Activated CD4-positive, alpha-beta T cell treated with anti-CD3 and anti-CD28 coated beads, Interleukin-2, amount 50 U/mL, for 1 hour (primary cell): ENCODE data around the gene SKAP1.
"Not testable (repeated sequence)": the region's sequence is repeated elsewhere in the genome, so short reads cannot be mapped to it uniquely, and the experiment has no call there.

Experiments
- DNase-seq: peaks from one replicate; pipeline ENCODE4 v3.0.0-alpha.2; 2020

The SKAP1 gene

GRCh38 chr17:48278760-48279491 is 151.1 kb downstream of the SKAP1 start:
- no peak for DNase-seq

DNA sequence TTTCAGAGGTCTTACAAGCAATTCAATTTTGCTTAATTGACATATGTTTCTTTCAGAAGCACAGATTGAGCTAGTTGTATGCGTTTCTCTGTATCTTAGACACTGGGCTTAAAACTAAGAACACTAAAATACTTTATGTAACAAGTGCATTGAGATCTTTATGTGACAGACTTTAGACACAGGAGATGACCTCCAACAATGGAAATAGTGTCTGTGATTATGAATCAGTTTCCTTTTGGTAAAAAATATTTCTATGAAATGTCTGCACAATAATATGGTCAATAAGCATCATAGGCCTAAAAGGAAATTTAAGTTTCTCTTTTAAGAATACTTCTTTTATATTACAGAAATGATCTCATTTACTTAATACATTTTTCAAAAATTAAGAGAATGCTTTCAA is 153.2 kb downstream of the SKAP1 start:
- no peak for DNase-seq

GRCh38 chr17:48270899-48271298 is 159.1 kb downstream of the SKAP1 start:
- DNase-seq: no peak

DNA sequence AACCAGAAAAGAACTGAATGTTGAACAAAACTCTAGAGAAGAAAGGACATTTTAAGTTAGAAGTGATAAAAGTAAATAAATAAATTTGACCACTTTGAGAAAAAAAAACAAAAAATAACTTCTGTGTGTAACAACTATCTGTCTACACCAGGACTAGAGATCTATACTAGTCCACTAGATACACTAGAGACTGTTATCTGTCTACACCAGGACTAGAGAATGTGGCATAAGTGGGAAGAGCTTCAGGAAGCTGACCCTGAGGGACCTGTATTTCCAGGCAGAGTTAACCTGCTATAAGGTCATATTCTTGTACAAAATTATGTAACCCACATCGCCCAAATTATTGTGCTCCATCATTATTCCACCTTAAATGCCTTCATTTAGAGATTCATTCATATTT is 160.8 kb downstream of the SKAP1 start:
- DNase-seq: no peak

DNA sequence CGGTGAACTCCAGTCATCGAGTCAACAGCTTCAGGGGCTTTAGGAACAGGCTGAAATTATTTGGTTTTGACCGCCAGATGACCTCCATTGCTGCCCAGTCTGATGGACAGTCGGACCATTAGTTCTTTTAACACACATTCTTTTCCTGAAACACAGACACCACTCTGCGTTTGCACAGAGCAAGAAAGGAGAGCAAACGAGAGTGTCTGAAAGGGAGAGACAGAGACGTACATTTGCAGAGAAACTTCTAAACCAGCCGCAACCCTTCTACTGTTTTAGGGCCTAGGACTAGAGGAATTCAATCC is 166.3 kb downstream of the SKAP1 start:
- no peak for DNase-seq

GRCh38 chr17:48262982-48263730 is 166.9 kb downstream of the SKAP1 start:
- no peak for DNase-seq

DNA sequence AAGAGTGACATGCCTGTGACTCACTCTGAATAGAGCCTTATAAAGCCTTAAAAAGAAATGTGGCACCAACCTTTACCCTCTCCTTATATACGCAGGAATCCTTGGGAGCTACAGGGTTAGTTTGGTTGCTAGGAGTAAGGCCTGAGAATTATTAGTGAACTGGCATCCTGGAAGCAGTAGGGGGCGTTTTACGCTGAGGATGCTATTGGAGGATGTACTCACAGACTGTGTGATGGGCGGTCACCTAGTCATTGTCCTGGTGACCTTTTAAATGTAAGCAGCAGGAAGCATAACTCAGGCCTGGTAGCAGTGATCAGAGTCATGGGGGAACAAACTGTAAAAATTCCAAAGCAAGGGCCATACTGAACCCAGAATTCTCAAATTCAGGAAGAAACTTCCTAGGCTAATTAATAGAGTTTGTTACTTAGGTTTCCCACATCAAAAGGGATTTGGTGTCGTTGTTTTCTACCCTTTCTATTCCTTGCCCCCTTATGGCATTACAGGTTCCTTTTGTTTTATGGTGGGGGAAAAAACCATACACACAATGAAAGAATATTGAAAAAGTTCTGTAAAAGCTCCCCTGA is 168.6 kb downstream of the SKAP1 start:
- no peak for DNase-seq

DNA sequence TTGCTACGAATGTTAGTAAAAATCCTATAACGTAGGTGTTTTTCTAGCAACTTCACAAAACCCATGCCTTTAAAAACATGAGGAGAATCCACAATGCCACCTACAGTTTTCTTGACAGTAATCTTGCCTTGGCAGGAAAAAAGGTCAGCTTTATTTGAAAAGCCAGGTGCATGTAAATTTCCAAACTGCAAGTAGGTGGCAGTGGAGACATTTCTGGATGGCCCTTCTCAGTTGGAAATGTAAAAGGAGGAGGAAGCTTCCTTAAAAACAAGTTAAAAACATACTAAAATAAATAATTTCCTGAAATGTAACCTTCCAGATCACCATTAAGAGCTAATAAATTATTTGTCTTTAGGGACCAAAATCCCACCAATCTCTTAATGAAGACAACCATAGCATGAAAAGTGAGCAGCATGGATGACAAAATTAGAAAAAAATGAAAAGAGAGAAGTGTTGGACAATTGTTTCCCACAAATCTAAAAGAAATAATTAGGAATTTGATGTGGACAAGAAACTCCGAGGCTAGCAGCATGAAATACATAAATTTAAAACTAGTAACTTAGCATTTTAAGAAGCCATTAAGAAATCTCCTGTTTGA is 170.2 kb downstream of the SKAP1 start:
- DNase-seq: no peak

- no peak for DNase-seq
Observed at GRCh38 chr17:48258331-48258730, 171.7 kb downstream of the SKAP1 start.

DNA sequence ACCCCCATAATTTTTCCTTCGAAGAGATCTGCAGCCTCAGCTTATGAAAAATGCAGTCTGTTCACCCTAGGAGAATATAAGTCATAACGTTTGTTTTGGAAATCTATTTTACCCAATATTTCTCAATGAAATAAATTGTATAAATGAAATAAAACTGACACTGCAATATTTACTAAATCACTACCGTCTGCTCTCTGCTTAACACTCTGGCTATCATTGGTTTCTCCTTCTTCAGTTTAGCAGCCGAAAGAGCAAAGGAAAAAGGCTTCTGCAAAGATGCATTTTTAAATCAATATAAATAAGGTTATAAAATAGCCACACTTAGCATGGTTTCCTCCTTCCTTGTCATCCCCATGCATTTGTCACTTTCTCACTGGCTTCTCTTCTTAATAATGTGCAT is 174.3 kb downstream of the SKAP1 start:
- DNase-seq: no peak

GRCh38 chr17:48254896-48255295 is 175.1 kb downstream of the SKAP1 start:
- DNase-seq: no peak

GRCh38 chr17:48253975-48254374 is 176.0 kb downstream of the SKAP1 start:
- DNase-seq: no peak

GRCh38 chr17:48251950-48252349 is 178.1 kb downstream of the SKAP1 start:
- no peak for DNase-seq

DNA sequence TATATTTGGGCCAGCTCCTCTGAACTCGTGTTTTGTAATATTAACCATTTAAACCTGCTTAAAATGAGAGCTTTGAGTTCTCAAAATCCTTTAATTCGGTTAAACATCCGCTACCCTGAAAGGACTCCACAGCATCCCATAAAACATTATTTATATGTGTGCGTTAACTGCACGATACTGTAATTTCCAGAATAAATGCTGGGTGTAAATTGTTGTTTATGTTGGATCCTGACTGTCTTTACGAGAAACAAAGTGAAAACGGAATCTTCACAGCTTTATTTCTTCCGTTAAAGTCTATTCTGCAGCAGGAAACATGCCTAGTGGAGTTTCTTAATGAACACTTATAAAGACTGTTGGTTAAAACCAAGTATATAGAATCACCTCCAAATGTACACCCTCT is 179.1 kb downstream of the SKAP1 start:
- no peak for DNase-seq

- DNase-seq: not testable (repeated sequence)
Observed at GRCh38 chr17:48250059-48250458, 180.0 kb downstream of the SKAP1 start.

DNA sequence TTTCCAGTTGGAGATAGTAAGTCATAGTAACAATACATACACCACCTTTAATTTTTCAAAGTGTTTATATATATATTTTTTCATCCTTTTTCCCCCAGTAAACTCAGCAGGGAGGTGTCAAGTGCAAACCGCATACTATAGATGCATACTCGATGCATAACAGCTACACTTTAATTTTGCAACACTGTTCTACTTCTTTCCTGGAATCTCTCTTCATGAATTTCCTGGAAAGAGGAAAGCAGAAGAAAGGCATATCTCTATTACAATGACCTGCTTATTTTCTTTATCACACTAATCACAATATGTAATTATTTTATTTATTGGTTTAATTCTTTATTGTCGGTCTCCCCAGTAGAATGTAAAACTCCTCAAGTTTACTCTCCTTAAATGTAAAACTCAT is 182.4 kb downstream of the SKAP1 start:
- no peak for DNase-seq

GRCh38 chr17:48247038-48247437 is 183.0 kb downstream of the SKAP1 start:
- no peak for DNase-seq

DNA sequence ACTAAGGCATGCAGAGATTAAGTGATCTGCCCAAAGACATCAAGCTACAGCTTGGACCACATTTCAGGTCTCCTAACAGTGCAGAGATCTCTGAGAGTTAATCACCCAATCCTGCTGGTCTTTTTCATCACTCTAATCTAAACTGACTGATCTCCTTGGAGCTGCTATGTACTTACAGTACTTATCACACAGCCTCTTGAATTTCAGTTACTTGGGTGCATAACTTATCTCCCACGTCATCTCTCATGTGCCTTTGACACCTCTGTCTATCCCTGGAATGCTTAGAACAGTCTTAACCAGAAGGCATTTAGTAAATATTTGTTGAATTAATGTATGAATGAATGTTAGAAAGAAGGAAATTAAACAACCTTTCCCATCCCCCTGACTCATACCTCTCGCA is 183.4 kb downstream of the SKAP1 start:
- DNase-seq: no peak

DNA sequence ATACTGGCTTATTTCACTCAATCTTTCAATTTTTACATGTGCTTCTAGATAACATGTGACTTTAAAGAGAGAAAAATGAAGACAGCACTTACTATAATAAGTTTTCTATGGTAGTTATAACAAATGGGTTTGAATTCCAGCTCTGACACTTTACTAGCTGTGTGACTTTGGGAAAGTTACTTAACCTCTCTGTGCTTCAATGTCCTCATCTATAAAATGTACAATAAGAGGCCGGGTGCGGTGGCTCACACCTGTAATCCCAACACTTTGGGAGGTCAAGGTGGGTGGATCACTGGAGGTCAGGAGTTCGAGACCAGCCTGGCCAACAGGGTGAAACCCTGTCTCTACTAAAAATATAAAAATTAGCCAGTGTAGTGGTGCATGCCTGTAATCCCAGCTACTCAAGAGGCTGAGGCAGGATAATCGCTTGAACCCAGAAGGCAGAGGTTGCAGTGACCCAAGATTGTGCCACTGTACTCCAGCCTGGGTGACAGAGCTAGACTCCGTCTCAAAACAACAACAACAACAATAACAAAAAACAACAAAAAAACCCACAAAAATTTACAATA is 184.5 kb downstream of the SKAP1 start:
- not testable (repeated sequence) for DNase-seq

GRCh38 chr17:48244814-48245213 is 185.2 kb downstream of the SKAP1 start:
- DNase-seq: no peak

- no peak for DNase-seq
Observed at GRCh38 chr17:48244121-48244711, 185.8 kb downstream of the SKAP1 start.

DNA sequence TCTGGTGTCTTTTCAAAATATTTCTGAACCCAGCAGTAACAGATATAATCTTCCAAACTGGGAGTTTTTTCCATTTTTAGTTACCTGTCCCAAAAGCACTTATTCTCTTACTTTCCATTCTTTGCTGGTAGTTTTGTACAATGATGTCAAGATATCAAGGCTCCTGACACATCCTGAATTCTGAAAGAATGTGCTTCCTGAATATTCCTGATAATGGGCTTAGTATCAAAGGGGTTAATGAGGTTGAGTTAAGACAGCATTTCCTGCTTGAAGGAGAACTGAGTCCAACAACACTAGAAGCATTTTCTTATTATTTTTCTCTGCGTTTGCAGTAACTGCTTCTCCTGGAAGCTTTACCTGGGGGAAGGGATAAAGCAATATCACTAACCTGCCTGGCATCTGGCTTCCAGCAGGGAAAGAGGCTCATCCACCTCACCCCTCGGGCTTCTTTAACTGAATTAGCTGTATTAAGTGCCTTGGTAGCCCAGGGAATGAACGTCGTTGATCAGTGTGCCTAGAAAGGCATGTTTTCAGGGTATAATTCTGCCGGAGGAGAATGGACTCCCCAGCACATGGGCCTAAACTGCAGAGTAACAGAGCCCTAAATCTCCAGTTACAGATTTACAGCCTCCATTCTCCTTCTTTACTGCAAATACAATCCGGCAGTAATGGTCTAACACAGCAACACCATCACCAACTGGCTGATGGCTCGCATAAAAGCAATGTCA is 188.1 kb downstream of the SKAP1 start:
- no peak for DNase-seq
